ENCODE data around the gene CACNG3.

- no peak for TF ChIP-seq CTCF (IDR thresholded peaks at IDR 0.05)
- TF ChIP-seq POLR2A (IDR thresholded peaks at IDR 0.05), result no peak
Observed at GRCh38 chr16:24289166-24289700, 33.1 kb downstream of the CACNG3 start.
